GM06990 (cell line): ENCODE data around the gene KRT73.

Experiments used
- DNase-seq: peaks from one replicate; pipeline ENCODE4 v3.0.0-alpha.2; 2011; ENCODE audit not compliant: insufficient read length; ENCODE audit errors: extremely low read depth
- H3K27me3 ChIP-seq: replicated peaks from 2 replicates; pipeline ENCODE4 v1.6.0; 2011; ENCODE audit warnings: low read length; ENCODE audit not compliant: control insufficient read depth, insufficient read depth
- H3K36me3 ChIP-seq: 2 replicates; pipeline ENCODE4 v1.5.1; 2011; ENCODE audit warnings: low read length; ENCODE audit not compliant: control insufficient read depth, insufficient read depth
- H3K4me3 ChIP-seq: replicated peaks from 2 replicates; pipeline ENCODE4 v1.5.1; 2011; ENCODE audit warnings: low read depth, mild to moderate bottlenecking, control low read depth, low read length
- CTCF ChIP-seq: IDR thresholded peaks from 2 replicates; pipeline ENCODE4 v1.5.1; 2011; ENCODE audit warnings: low read length, control low read depth, mild to moderate bottlenecking, inconsistent platforms; ENCODE audit not compliant: insufficient read depth, poor library complexity, severe bottlenecking

Gene KRT73

DNA sequence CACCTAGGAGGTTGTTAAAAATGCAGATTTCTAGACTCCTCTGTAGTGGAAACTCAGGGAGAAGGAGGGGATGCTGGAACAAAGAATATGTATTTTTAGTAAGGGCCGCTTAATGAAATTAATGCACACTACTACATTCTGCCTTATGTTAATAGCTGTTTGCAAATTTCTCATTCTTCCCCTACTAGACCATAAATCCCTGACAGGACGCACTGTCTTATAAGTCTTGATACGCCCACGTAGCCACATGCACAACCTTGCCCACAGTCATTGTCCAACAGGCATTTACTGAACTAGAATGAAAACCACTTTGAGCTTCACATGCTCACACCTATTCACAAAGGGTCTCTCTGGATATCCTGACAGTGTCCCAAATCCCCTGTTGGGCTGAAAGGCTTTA, 23.1 kb upstream of the KRT73 start:
- H3K4me3 ChIP-seq = no peak overlapping the region
- no peak for TF ChIP-seq CTCF
- H3K36me3 ChIP-seq = no peaks in the 10 kb centered on the region
- no peak for DNase-seq
- no peaks in the 10 kb centered on the region; the same call in 1 of the 2 replicates for H3K27me3 ChIP-seq

DNA sequence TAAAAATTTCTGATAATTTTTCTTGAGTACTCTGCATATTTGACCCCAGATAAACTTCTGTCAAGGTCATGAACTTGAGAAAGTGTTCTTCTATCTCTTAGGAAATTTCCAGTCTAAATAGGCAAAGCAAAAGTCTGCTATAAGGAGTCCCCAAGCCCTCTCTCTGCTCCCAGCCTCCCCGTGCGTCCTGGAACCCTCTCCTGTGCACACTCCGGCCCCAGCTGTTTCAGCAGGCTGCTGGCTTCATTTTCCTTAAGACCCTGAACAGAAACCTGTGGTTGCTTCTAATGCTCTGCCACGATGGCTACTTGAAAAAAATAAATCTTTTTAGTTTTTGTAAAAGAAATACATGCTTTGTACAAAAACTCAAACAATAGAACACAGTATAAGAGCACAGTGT, 18.9 kb upstream of the KRT73 start:
- no peak for TF ChIP-seq CTCF
- Histone ChIP-seq H3K27me3 (no peaks in the 10 kb centered on the region; the same call in none of the 2 replicates), H3K4me3 (no peak overlapping the region), H3K36me3 (no peaks in the 10 kb centered on the region)
- no peak for DNase-seq

DNA sequence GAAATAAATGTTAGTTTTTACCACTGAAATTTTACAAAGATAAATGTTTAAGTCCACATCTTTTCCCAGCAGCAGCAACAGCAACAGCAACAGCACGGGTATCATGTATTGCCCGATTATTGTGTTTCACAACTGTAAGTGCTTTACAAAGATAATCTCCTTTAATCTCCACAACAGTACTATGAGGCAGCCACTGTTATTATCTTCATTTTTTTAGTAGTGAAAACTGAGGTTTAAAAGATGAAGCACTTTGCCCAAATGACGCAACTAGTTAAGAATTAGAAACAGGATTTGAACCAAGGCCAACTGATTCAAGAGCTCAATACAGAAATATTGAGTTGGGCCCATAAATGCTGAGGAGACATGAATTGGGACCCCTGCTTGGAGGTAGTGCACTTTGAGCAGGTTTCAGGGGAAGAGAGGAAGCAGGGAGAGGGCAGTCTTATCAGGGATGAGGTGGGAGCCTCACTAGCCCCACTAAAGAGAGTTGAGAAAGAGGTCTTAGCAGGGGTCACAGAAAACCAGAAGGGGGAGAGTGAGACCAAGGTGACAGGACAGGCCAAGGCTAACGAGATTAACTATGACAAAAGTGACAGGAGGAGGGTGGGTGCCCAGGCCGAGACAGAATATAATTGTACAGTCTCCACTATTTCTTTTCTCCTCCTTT, 18.4 kb upstream of the KRT73 start:
- no peak for DNase-seq
- no peaks in the 10 kb centered on the region; the same call in none of the 2 replicates for H3K27me3 ChIP-seq
- TF ChIP-seq CTCF = no peak
- H3K36me3 ChIP-seq = no peaks in the 10 kb centered on the region
- no peak overlapping the region for H3K4me3 ChIP-seq

- Histone ChIP-seq H3K27me3 (no peaks in the 10 kb centered on the region; the same call in none of the 2 replicates), H3K36me3 (no peaks in the 10 kb centered on the region), H3K4me3 (no peak overlapping the region)
- no peak for DNase-seq
- no peak for TF ChIP-seq CTCF
These were observed 17.8 kb upstream of the KRT73 start for GRCh38 chr12:52636189-52636588.

GRCh38 chr12:52634266-52635056, 16.1 kb upstream of the KRT73 start:
- DNase-seq = no peak
- no peaks in the 10 kb centered on the region; the same call in none of the 2 replicates for H3K27me3 ChIP-seq
- no peaks in the 10 kb centered on the region for H3K36me3 ChIP-seq
- H3K4me3 ChIP-seq = no peak overlapping the region
- TF ChIP-seq CTCF = no peak
